NCI-H82 treated with DMSO at 0.1 percent for 48 hours (cell line): Measurements from ENCODE around the gene SHISAL1.

Experiments used
- DNase-seq: peaks from one replicate; lab custom pipeline; 2025; ENCODE audit not compliant: unreplicated experiment; lab: John Stamatoyannopoulos, UW

SHISAL1 gene

GRCh38 chr22:44263547-44263946, 49.2 kb downstream of the SHISAL1 start:
- DNase-seq, result no peak

DNA sequence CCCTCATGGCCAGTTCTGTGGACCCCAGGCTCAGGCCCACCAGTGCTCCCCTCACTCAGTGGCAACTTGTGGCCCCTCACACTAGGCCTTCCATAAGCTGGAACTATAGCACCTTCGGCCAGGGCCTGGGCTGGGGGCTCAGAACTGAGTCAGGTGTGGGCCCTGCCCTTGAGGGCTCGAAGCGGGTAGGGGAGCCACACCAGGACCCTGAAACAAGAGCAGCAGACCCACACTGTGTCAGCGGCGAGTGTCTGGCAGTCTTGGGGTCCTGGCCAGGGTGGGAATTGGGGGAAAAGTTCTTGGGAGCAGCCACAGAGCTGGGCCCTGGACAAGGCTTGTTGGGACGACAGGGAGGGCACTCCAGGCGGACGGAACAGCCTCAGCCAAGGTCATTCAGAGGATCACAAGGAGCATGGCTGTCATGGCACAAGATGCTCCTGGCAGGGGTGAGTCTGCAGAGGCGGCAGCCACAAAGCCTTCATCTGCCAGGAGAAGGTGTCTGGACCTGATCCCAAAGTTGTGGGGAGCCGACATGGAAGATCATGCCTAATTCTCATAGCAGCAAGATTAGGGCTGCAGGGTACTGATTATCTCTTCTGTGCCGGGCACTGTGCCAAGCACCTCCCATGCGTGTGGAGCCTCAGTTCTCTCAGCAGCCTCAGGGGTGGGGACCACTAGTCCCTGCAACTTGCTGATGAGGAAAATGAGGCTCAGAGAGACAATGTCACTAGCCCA, 50.7 kb downstream of the SHISAL1 start:
- DNase-seq, result peak; percentile 4

DNA sequence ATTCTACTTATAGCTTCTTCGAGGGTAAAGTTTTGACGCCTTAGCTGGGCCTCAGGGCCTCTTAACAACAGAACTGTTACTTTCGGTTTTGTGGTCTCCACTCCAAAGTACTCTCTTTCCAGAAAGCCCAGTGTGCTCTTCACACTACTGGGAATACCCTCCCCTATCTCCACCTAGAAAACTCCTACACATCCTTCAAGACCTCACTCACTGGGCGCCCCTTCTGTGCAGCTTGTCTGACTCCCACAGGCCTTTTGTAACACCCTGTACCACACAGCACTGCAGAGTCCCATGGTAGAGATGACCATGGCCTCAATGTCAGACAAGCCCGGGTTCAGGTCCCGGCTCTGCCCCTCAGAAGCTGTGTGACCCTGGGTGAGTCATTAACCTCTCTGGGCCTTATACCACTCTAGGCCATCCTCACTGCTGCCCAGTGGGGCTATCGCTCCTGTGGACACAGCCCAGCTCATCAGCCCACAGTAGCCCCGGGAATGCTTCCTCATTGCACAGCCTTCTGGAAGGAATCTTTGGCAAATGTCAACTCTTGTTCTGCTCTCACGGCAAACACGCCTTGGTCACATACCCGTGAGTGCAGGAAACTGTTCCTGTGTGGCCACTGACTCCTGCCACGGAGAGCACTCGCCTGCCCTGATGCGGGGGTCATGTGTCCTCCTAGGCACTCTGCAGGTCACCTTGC, 51.4 kb downstream of the SHISAL1 start:
- no peak for DNase-seq

GRCh38 chr22:44260216-44261035, 52.3 kb downstream of the SHISAL1 start:
- no peak for DNase-seq

DNA sequence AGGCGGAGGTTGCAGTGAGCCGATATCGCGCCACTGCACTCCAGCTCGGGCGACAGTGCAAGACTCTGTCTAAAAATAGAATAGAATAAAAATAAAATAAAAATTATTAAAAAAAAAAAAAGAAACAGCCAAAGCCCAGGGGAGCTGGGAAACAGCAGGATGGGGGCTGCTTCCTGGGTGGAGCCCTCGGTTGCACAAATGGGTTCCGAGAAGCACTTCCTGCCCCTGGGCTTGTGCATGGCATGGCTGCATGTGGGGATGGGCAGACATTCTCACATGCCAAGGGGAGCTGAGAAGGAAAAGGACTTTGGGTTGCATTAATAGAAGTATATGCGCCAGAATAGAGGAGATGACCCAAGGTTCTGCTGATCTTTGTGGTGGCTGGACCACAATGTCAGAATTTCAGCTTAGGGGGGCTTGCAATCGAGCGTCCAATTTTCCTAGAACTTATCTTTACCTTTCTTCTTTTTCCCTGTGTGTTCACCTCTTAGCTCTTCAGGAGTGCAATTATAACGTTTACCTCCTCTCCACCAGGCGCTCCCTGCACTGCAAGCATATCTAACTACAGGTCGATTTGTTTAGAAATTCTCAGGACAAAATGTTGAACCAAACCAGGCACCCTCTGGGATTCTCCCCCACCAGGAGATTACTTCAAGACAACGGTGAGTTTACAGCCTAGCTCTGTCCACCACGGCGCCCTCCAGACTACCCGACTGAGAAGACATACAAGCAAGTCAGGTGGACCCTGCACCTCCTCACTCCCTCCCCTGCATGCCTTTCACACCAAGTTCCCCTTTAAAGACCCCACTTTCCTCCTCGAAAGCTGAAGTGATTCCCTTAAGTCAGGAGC, 53.2 kb downstream of the SHISAL1 start:
- DNase-seq, result no peak

DNA sequence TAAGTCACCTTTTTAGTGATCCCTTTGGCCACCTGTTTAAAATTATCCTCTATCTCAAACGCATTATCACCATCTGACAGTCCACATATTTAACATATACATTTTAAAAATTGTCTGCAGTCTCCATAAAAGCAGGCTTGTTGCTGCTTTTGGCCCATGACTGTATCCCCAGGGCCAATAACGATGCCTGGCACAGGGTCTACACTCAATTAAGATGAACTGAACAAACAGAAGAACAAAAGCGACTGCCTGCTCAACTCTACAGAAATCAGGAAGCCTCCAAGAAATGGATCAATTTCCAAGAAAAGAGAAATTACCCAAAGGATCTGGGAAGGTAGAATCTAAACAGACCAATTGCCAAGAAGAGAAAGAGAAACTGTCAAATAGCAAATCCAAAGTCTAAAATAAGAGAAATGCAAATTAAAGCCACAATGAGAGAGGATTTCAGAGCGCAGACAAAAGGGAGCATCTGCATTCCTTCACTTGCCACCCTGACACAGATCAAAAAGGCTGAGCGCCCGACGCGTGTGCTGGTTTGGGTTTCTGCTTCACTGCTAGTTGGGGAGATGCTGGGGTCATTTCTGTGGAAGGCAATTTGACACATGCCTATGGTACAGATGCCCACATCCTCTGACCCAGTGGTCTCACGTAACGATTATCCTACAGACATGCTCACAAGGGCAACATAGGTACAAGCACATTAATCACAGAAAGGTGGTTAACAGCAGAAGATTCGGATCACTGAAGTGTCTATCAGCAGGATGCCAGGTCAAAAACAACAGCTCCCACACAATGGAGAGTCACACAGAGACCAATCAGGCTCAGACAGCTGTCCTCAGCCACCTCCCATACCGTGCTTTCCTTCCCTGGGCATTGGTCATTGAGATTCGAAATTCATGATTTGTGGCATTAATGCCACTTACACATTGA, 55.9 kb downstream of the SHISAL1 start:
- DNase-seq, result no peak

- DNase-seq, result no peak
These were observed 56.7 kb downstream of the SHISAL1 start for GRCh38 chr22:44256085-44256484.

- no peak for DNase-seq
These were observed 57.9 kb downstream of the SHISAL1 start for GRCh38 chr22:44254811-44255210.

DNA sequence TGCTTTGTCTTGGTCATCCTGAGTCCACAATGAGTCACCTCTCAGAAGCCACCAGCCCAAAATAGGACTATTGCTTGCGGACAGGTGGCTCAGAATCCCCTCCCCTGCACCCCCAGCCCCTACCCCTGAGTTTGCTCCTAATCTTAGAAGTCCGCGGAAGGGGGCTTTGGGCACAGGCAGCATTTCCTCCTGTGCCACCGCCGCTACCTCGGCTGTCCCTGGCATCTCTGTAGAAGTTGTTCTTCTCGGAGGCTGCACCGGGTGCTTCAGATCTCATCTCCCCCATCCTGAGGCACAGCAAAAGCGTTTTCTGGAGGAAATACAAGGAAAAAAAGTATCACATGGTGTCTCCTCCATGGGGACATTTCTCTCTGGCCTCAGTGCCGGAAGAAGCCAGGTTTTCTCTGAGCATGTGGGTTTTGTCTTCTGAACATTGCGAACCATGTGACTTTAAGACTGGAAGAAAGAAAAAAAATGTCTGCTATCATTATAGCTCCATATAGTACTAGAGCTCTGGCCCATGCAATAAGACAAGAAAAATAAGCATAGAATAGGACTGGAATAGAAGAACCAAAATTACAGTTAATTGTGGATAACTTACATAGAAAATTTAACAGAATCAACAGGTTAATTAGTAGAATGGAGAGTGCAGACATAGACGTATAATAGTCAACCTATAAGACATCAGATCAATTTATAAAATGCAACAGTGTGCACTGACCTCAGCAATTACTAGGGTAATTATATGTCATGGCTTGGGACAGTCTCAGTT, 63.2 kb downstream of the SHISAL1 start:
- DNase-seq, result no peak

GRCh38 chr22:44248926-44249325, 63.8 kb downstream of the SHISAL1 start:
- no peak for DNase-seq

GRCh38 chr22:44247923-44248892, 64.5 kb downstream of the SHISAL1 start:
- DNase-seq, result no peak

GRCh38 chr22:44247346-44247745, 65.4 kb downstream of the SHISAL1 start:
- DNase-seq, result no peak

- no peak for DNase-seq
These were observed 66.0 kb downstream of the SHISAL1 start for GRCh38 chr22:44246615-44247326.

GRCh38 chr22:44245867-44246266, 66.9 kb downstream of the SHISAL1 start:
- no peak for DNase-seq

DNA sequence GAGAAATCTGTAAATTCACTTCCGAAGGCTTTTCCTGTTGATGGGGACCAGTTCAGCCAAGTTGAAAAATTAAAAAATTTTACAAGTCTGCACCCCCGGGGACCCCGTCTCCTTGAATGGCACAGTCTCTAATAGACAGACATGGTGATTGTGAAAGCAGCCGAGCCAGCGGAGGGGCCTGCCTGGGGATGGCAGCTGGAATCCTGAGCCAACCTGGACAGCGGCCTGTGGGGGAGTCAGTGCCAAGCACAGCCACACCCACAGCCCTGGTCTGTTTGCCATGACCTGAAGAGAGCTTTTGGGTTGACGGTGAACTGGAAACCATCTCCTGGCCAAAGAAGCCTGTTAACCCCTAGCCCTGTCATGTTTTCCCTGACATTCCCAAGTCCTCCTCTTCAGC, 67.3 kb downstream of the SHISAL1 start:
- no peak for DNase-seq

- no peak for DNase-seq
These were observed 68.4 kb downstream of the SHISAL1 start for GRCh38 chr22:44244265-44244822.

- DNase-seq, result no peak
These were observed 69.0 kb downstream of the SHISAL1 start for GRCh38 chr22:44243761-44244160.
